ENCODE results near the gene FEM1C. TPM values are rescaled to one million over a fixed set of nuclear protein-coding genes. Genes with fewer than 3 reads are reported as not detected.

The FEM1C gene
- total and polyA plus RNA-seq, 10 of the 15 experiments (the other 5 are each of a cell fraction or from before 2014, with no cell fraction given) = 1.9 to 15.6 (median 8.0) TPM

GRCh38 chr5:115522832-115523403 lies 21.7 kb downstream of the FEM1C start:
- ChIA-PET SMC1A (ENCODE audit: uncharacterized antibody, unreplicated experiment) (interaction anchor here (0.6 to 11.3 kb wide), 9 partner anchors 10 to 137 kb away, joined by 3 to 166 read pairs (median 4); partner anchors contain the start of gene FEM1C), CTCF (interaction anchor here (1.1 to 3.4 kb wide), 7 partner anchors 9 to 112 kb away, joined by 3 to 12 read pairs (median 4); no protein-coding TSS in a partner anchor), POLR2A (interaction anchor here (1.5 kb wide), 1 partner anchor 15 kb away, joined by 3 read pairs; no protein-coding TSS in a partner anchor), RAD21 (ENCODE audit: unreplicated experiment) (interaction anchor here (0.9 to 2.7 kb wide), 8 partner anchors 12 to 148 kb away, joined by 3 to 6 read pairs (median 3); no protein-coding TSS in a partner anchor)
- Histone ChIP-seq H3K4me1 (ENCODE audit: control insufficient read depth, insufficient read depth, low read length) (no peaks in the 10 kb centered on the region), H3K9ac (ENCODE audit: control insufficient read depth, insufficient read depth, low read length) (no peak overlapping the region), H3K79me2 (ENCODE audit: control insufficient read depth, insufficient read depth, low read length) (peaks cover 25% of the 10 kb centered on the region), H3K27me3 (replicated peaks in 1 of 2; ENCODE audit: control insufficient read depth in 2 of 2, insufficient read depth in 2 of 2, low read length in 1 of 2) (no peaks in the 10 kb centered on the region), H3K4me2 (ENCODE audit: control insufficient read depth, insufficient read depth) (no peak overlapping the region), H3K4me3 (no peak overlapping the region), H2AFZ (ENCODE audit: control insufficient read depth, low read depth, low read length) (no peak overlapping the region), H4K20me1 (ENCODE audit: control insufficient read depth, insufficient read depth) (no peaks in the 10 kb centered on the region), H3K9me3 (replicated peaks; ENCODE audit: control insufficient read depth, insufficient read depth, low read length) (no peaks in the 10 kb centered on the region), H3K27ac (ENCODE audit: control insufficient read depth, insufficient read depth) (no peak overlapping the region), H3K36me3 (ENCODE audit: control insufficient read depth in 2 of 2, insufficient read depth in 2 of 2, low read length in 1 of 2) (peaks cover 6 to 21% of the 10 kb centered on the region in 2 experiments)
- no peak for TF ChIP-seq SUZ12 (IDR thresholded peaks at IDR 0.05; ENCODE audit: unreplicated experiment)
- no peak for TF ChIP-seq BRCA1 (IDR thresholded peaks at IDR 0.05; ENCODE audit: low read depth, low read length)
- no peak for TF ChIP-seq ZBED1 (IDR thresholded peaks at IDR 0.05; ENCODE audit: borderline replicate concordance)
- TF ChIP-seq, protein P1, sequence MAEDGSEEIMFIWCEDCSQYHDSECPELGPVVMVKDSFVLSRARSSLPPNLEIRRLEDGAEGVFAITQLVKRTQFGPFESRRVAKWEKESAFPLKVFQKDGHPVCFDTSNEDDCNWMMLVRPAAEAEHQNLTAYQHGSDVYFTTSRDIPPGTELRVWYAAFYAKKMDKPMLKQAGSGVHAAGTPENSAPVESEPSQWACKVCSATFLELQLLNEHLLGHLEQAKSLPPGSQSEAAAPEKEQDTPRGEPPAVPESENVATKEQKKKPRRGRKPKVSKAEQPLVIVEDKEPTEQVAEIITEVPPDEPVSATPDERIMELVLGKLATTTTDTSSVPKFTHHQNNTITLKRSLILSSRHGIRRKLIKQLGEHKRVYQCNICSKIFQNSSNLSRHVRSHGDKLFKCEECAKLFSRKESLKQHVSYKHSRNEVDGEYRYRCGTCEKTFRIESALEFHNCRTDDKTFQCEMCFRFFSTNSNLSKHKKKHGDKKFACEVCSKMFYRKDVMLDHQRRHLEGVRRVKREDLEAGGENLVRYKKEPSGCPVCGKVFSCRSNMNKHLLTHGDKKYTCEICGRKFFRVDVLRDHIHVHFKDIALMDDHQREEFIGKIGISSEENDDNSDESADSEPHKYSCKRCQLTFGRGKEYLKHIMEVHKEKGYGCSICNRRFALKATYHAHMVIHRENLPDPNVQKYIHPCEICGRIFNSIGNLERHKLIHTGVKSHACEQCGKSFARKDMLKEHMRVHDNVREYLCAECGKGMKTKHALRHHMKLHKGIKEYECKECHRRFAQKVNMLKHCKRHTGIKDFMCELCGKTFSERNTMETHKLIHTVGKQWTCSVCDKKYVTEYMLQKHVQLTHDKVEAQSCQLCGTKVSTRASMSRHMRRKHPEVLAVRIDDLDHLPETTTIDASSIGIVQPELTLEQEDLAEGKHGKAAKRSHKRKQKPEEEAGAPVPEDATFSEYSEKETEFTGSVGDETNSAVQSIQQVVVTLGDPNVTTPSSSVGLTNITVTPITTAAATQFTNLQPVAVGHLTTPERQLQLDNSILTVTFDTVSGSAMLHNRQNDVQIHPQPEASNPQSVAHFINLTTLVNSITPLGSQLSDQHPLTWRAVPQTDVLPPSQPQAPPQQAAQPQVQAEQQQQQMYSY (CRISPR knock-in tag; IDR thresholded peaks at IDR 0.05) = no peak
- DNase-seq (ENCODE audit: low read depth, low spot score) (no peak), FAIRE-seq (no peak), ATAC-seq (peak; percentile 13; the same call in 2 of the 3 replicates)
- no TSS peak for BruUV-seq (replicated peaks)
- in situ Hi-C loops (cut with MboI) = no loop called here
- intact Hi-C loops (cut with micrococcal nuclease; ENCODE audit: unreplicated experiment) = no loop called here

Measured in GM12878 (cell line).